Fibroblast of skin of right quadriceps (primary cell): ENCODE results near the gene GLS2.
"Not testable (repeated sequence)": the region's sequence is repeated elsewhere in the genome, so short reads cannot be mapped to it uniquely, and the experiment has no call there.

Experiments used
- DNase-seq: peaks from one replicate; pipeline ENCODE4 v3.0.0-alpha.2; 2013

GLS2 gene

GRCh38 chr12:56488041-56488955 lies at the start of gene GLS2:
Gene GLS2 (minus strand): TSS chr12:56488161. CDS start chr12:56488118, 43 bp downstream.
- peak; percentile 72 for DNase-seq

GRCh38 chr12:56537546-56537945 lies 49.6 kb upstream of the GLS2 start:
- DNase-seq = no peak

- no peak for DNase-seq
Measured at GRCh38 chr12:56530390-56531055, 42.6 kb upstream of the GLS2 start.

DNA sequence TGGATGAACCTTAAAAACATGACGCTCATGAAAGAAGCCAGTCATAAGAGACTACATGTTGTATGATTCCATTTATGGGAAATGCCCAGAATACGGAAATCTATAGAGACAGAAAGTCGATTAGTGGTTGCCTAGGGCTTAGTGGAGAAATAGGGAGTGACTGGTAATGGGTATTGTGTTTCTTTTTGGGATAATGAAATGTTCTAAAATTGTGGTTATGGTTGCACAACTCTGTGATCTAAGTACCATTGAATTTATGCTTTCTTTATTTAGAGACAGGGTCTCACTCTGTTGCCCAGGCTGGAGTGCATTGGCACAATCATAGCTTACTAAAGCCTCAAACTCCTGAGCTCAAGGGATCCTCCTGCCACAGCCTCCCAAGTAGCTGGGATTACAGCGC lies 41.7 kb upstream of the GLS2 start:
- DNase-seq = no peak

GRCh38 chr12:56528846-56529245 lies 40.9 kb upstream of the GLS2 start:
- peak; percentile 45 for DNase-seq

DNA sequence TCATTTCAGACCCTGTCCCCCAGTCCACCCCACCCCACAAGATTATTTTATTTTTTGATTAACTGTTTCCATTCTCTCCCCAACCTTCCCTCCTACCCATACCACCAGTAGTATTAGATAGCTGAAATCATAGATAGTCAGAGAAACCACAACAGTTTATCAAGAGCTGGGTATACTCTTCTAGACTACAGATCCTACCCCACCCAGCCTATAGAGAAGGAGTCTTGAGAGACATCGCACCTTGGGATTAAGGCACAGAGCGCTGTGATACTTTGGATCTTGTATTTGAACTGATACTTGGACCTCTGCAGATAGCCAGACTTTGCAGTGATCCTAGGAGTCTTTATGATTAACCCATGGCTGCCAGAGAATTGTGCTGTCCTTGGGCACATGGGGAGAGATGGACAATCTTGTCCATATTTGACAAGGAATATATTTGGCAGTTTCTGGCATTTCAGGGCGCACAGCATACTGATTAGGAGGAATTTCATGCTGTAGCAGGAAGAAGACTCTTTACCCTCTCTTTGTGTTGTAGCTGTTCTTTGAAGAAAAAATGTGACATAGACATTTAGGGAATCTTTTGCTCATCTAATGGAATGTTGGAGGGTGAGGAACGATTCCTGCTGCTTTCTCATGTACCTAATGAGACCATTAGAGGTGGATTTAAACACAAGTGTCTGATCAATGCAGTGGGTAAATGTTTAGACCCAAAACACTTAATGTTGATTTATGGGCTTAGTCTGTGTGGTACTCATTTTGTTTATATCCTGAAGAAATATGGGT lies 34.6 kb upstream of the GLS2 start:
- DNase-seq = peak; percentile 44

DNA sequence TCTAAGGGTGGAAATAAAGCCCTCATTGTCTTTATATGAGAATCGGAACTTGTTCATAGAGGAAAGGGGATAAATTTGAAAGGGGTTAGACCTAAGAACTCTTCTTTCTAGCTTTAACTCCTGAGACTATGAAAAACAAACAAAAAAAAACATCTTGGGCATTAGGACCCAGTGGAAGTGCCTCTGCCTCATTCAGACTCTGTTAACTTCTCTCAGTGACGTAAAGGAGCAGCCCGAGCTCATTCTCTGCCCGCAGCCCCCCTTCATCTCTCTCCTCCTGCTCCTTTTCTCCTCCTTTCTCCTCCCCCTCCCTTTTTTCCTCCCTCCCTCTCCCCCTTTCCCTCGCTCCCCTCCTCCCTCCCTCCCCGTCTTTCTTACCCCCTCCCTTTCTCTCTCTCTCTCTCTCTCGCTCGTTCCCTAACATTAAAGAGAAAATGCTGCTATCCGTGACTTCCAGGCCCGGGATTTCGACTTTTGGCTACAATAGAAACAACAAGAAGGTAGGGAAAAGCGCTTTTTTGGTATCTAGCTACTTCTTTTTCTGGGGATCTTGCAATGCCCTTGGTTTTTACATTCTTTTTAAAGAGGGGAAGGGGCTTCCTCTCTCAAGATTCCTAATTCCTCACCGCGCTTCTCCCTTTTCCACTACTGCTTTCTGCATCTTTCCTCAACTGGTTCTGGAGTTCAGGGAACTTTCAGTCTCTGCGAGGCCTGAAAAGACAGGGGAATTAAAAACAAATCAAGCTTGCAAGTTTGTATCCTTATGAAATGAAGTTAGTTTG lies 33.8 kb upstream of the GLS2 start, which contains the start of gene RBMS2:
Gene RBMS2, plus strand, starts transcription at position 231 of the 782 bp plus-strand sequence. Its CDS starts 204 bp downstream, at position 435.
- DNase-seq = peak; percentile 92

GRCh38 chr12:56521209-56521589 lies 33.2 kb upstream of the GLS2 start:
- DNase-seq = no peak

GRCh38 chr12:56520506-56520905 lies 32.5 kb upstream of the GLS2 start:
- DNase-seq = no peak

- no peak for DNase-seq
Measured at GRCh38 chr12:56520048-56520447, 32.1 kb upstream of the GLS2 start.

- DNase-seq = peak; percentile 49
Measured at GRCh38 chr12:56518570-56518969, 30.6 kb upstream of the GLS2 start.

DNA sequence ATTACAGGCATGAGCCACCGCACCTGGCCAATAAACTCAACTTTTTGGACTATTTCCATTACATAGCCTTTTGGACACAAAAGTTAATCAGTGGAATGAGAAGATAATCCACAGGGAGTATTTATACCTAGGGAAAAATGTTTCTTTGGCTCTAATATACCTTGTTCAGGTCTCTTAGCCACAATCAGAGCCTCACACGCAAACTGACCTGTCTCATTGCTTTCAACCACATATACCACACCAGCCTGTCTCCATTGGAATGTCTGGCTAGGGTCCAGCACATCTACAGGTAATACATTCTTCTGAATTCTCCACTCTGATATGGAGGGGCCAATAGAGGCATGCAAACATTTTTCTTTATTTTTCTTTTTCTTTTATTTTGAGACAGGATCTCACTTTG lies 29.9 kb upstream of the GLS2 start:
- DNase-seq = no peak

GRCh38 chr12:56514014-56514318 lies 26.0 kb upstream of the GLS2 start:
- not testable (repeated sequence) for DNase-seq

- DNase-seq = no peak
Measured at GRCh38 chr12:56510786-56511185, 22.8 kb upstream of the GLS2 start.

- not testable (repeated sequence) for DNase-seq
Measured at GRCh38 chr12:56499879-56500278, 11.9 kb upstream of the GLS2 start.

GRCh38 chr12:56499452-56499851 lies 11.5 kb upstream of the GLS2 start:
- DNase-seq = not testable (repeated sequence)

DNA sequence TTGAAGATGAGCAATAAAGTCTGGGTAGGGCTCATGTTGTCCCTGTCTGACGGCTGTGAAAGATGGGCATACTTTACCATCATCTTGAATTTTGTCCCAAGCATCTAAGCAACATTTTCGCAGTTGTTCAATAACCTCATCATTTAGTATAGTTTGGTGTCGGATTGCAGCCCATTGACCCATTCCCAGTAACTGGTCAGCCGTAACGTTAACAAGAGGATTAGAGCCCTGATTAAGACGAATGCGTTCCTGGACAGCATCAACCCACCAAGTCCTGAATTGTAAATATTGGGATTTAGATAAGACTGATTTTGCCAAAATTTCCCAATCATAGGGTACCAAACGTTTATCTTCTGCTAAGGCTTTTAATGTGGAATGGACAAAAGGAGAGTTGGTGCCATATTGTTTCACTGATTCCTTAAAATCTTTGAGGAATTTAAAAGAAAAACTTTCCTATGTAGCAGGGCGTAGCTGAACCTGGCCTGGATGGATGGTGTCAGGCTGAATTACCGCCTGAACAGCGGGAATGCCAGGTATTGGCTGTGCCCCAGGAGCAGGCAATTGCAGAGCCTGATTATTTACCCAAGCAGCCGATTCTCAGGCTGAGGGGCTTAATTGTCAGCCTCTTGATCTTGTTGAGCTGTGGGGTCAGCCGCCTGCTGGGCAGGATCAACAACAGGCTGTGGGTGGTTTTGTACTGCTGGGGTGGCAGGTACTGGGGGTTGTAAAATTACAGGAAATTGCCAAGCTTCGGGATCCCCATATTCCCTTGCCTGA lies 10.4 kb upstream of the GLS2 start:
- not testable (repeated sequence) for DNase-seq

DNA sequence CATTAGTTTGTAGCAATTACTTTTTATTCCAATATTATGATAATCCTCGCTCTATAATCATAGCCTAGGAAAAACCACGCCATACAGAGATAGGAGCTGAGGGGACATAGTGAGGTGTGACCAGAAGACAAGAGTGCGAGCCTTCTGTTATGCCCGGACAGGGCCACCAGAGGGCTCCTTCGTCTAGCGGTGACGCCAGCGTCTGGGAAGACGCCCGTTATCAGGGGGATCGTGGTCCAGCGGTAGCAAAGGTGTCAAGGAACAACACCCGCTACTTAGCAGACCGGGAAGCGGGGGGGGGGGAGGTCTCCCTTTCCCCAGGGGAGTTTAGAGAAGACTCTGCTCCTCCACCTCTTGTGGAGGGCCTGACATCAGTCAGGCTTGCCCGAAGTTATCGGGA lies 8.7 kb upstream of the GLS2 start:
- DNase-seq = not testable (repeated sequence)

GRCh38 chr12:56494481-56494880 lies 6.5 kb upstream of the GLS2 start:
- not testable (repeated sequence) for DNase-seq

DNA sequence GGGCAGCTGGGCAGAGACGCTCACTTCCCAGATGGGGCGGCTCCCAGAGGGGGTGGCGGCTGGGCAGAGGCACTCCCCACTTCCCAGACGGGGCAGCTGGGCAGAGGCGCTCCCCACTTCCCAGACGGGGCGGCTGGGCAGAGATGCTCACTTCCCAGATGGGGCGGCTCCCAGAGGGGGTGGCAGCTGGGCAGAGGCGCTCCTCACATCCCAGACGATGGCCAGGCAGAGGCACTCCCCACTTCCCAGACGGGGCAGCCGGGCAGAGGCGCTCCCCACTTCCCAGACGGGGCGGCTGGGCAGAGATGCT lies 6.1 kb upstream of the GLS2 start:
- DNase-seq = not testable (repeated sequence)

DNA sequence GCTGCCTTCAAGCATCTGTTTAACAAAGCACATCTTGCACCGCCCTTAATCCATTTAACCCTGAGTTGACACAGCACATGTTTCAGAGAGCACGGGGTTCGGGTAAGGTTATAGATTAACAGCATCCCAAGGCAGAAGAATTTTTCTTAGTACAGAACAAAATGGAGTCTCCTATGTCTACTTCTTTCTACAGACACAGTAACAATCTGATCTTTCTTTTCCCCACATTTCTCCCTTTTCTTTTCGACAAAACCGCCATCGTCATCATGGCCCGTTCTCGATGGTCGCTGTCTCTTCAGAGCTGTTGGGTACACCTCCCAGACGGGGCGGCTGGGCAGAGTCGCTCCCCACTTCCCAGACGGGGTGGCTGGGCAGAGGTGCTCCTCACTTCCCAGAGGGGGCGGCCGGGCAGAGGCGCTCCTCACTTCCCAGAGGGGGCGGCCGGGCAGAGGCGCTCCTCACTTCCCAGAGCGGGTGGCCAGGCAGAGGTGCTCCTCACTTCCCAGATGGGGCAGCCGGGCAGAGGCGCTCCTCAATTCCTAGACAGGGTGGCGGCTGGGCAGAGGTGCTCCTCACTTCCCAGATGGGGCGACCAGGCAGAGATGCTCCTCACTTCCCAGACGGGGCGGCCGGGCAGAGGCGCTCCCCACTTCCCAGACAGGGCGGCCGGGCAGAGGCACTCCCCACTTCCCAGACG lies 5.6 kb upstream of the GLS2 start:
- DNase-seq = not testable (repeated sequence)
